SIG-M5 (cell line): ENCODE measurements around the gene C3orf20.
A peak's percentile ranks its signal among the peaks of the same experiment; 100 is the strongest.

ENCODE experiments used
- DNase-seq: peaks from one replicate; lab custom pipeline; 2025; lab: John Stamatoyannopoulos, UW

Gene C3orf20

DNA sequence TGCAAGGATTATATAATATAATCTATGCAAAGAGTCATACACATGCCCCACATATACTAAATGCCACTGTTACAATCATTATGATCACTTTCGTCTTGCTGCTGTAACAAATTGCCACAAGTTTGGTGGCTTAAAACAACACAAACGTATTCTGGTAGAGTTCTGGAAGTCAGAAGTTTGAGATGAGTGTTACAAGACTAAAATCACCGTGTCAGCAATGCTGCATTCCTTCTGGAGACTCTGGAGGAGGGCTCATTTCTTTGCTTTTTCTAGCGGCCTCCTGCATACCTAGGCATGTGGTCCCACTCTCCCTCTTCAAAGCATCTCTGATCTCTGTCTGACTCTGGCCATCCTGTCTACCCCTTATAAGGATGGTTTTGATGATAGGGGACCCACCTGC, 24.7 kb upstream of the C3orf20 start:
- no peak for DNase-seq

- DNase-seq: peak; percentile 99
These were observed 23.3 kb upstream of the C3orf20 start, which contains the start of gene CCDC174 for GRCh38 chr3:14651440-14652251. CCDC174 (plus strand) TSS chr3:14651762; CDS start chr3:14651837, 75 bp downstream.

DNA sequence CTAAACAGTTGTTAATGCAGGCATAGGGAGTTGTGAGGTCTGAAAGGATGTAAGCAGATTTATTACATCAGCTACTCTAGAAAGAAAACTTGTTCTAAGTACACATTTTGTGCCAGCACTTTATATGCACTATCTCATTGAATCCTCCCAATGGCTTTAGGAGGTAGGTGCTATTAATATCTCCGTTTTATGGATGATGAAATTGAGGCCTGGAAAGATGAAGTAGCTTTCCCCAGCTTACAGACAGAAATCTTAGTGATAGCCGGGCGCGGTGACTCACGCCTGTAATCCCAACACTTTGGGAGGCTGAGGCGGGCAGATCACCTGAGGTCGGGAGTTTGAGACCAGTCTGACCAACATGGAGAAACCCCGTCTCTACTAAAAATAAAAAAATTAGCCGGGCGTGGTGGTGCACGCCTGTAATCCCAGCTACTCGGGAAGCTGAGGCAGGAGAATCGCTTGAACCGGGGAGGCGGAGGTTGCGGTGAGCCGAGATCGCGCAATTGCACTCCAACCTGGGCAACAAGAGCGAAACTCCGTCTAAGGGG, 22.5 kb upstream of the C3orf20 start:
- DNase-seq: peak; percentile 39

- DNase-seq: no peak
These were observed 17.4 kb upstream of the C3orf20 start for GRCh38 chr3:14657579-14657978.

DNA sequence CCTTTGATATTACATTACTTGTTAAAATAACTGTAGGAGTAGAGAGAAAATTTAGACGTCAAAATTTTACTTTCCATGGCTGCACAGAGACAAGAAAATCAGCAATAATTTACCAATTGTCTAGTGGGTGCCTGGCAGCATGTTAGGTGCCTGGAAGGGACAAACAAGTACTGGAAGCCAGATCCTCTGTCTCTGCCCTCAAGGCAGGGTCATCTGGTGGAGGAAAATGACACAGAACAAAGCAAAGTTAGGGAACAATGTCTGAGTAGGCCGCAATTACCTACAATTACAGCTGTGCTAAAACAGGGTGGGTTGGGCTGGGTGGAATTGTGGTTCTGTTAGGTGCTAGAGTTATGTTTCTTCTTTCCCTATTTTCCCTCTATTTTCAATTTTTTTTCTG, 16.0 kb upstream of the C3orf20 start:
- DNase-seq: no peak

DNA sequence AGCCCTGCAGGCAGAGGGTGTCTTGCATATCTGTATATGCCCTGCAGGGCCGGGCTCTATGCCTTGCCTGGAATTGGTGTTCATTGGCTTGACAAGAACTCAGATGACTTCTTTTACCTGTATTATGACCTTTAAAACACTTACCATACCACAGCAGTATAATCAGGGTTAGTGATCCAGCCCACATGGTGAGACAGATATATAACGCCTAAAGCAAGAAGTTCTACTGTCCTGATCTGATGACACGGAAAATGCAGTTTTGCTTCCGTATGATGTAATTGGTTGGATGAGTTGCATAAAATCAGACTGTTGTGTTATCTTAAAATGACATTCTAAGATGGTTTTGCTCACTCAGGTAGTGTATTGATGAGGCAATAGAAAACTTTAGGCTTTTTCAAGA, 14.0 kb upstream of the C3orf20 start:
- DNase-seq: no peak

DNA sequence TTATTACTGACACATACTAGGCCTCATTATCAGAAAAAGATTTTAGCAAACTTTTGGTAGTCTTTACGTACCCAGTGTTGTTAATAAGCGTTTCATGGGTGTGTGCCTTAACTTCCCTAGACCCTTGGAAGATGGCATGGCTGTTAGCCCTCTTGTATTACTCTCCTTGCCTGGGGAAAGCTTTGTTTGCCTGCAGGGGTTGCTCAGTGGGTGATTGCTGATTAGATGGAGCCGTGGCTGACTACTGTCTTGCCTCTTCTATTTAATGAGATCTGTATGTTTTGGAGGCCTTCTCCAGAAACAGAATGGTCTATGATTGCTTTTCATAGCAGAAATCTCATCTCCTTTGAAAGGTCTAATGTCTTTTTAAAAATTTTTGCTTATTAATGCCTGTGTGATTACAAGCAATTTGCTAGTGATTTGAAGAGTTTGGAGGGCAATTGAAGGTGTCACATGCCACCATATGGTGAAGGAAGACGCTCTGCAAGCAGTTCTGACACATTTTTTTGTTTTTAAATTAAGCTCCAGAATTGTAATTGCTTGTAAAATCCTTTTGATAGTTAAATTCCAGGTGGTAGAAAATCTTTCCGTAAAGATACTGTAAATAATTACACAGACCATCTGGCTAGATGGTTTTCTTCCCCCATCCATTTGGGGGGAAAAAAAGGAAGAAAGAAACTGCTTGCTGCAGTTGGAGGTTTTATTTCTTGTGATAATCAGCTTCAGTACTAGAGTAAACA, 11.4 kb upstream of the C3orf20 start:
- DNase-seq: no peak

DNA sequence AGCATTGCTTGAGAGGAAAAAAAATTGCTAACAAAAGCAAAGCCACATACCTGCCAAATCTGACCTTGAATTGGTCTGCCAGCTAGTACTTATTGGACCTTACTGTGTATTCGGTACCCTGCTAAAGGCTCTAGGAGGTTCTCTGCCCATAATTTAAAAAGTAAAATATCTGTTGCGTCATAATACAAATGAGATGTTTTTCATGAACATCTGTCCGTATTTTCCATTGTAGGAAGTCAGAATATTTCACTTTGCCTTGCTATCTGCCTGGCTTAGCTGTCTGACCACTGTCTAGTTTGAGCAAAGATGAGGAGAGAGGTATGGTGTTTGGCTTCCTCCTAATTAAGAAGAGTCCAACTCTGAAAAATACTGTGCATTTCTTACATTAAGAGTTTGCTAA, 10.8 kb upstream of the C3orf20 start:
- no peak for DNase-seq

DNA sequence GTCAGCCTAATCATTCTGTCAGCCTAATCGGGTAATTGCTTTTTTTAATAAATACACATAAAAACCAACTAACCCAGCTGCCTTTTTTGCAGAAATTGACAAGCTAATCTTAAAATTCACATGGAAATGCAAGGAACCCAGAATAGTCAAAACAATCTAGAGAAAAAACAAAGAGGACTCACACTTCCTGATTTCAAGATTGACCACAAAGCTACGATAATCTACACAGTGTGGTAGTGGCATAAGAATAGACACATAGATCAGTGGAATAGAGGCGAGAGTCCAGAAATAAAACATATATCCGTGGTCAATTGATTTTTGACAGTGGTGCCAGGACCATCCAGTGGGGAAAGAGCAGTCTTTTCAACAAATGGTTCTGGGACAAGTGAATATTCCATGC, 2.4 kb upstream of the C3orf20 start:
- DNase-seq: no peak

- DNase-seq: no peak
These were observed 1.9 kb downstream of the C3orf20 start for GRCh38 chr3:14676881-14677280.

DNA sequence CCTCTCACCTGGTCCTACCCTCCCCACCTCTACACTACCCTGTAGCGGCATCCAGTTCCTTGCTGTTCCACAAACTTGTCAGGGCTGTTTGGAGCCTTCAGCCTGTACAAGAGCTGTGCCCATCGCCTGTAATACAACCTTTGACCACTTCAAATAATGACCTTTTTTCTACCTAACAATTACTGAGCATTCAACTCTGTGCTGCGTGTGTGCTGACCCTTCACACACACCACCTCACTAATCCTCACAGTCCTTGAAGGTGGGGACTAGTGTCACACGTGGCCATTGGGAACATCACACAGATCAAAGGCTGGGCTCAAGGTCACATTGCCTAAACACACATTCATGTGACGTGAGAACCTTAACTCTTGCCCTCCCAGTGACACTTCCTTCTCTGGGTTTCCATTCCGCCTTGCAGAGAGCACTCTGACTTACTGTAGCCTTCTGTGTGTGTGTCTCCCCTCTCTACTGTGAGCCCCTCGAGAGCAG, 3.1 kb downstream of the C3orf20 start:
- DNase-seq: no peak

- DNase-seq: no peak
These were observed 5.2 kb downstream of the C3orf20 start for GRCh38 chr3:14680115-14680514.

- no peak for DNase-seq
These were observed 5.8 kb downstream of the C3orf20 start for GRCh38 chr3:14680716-14681115.

DNA sequence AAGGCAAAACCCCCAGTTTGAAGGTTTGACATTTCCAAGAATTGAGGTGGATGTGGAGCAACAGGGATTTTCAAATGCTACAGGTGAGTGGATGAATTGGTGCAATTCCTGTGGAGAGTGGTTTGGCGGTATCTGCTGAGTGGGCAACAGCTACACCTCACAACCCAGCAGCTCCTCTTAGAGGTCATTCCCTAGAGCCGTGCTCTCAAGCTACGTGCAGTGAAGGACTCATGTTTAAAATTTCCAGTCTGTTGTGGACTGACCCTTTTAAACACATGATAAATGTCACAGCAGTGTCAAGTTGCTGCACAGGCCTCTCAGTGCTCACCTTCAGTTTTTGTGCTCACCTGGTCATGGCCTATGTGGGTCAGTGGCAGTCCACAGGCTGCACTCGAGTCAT, 9.5 kb downstream of the C3orf20 start:
- no peak for DNase-seq

DNA sequence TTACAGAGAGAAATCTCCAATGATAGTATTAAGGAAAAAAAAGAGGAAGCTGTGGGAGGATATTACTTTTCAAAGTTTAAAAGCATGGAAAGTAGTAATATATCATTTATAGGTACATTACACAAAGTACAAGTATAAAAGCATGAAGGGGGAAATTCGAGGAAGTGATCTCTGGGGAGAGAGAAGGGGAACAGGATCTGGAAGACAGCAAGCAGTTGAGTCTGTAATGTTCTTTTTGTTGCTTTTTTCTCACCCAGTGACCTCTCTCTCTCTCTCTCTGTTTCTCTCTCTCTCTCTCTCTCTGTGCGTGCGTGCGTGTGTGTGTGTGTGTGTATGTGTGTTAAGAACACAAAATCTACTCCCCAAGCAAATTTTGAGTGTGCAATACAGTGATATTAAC, 10.2 kb downstream of the C3orf20 start:
- DNase-seq: no peak

DNA sequence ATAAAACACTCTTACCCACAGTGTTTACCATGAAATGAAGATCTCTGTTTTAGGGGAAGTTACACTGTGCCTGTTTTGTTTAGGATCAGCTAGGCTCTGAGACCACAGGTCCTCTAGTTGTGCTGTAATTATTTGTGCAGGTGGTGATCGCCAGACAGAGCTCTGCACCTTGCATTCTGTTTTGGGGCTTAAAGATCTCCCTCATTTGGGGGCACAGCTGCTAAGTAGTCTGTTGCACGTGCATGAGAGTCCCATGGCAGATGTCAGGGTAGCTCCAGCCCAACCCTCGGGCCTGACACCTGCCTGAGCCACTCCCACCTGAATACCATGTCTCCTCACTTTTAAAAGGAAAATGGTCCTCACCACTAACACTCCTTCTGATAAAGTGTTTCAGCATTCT, 12.4 kb downstream of the C3orf20 start:
- no peak for DNase-seq

DNA sequence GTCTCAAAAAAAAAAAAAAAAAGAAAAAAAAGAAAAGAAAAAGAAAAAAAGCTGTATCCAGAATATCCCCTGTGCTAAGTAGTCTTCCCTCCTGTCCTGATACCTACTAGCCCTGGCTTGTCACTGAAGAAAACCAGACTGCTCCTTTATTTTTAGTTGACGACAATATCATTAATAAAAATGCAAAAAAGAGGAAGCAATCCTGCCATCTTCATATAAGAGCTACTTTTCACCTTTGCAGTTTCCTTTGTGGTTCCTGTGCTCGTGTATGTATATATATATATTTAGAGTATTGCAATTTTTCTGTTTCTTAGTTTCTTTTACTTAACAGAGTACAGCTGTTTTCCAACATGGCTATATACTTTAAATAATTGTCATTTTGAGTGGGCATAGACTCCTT, 13.6 kb downstream of the C3orf20 start:
- DNase-seq: no peak

- no peak for DNase-seq
These were observed 14.5 kb downstream of the C3orf20 start for GRCh38 chr3:14689247-14689980.

GRCh38 chr3:14691239-14691638, 16.3 kb downstream of the C3orf20 start:
- peak; percentile 17 for DNase-seq

DNA sequence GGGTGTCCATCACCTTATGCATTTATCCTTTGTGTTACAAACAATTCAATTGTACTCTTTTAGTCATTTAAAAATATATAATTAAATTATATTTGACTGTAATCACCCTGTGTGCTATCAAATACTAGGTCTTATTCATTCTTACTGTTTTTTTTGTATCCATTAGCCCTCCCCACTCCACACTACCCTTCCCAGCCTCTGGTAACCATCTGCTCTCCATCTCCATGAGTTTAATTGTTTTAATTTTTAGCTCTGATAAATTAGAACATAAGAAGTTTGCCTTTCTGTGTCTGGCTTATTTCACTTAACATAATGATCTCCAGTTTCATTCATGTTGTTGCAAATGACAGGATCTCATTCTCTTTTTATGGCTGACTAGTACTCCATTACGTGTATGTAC, 16.8 kb downstream of the C3orf20 start:
- no peak for DNase-seq

DNA sequence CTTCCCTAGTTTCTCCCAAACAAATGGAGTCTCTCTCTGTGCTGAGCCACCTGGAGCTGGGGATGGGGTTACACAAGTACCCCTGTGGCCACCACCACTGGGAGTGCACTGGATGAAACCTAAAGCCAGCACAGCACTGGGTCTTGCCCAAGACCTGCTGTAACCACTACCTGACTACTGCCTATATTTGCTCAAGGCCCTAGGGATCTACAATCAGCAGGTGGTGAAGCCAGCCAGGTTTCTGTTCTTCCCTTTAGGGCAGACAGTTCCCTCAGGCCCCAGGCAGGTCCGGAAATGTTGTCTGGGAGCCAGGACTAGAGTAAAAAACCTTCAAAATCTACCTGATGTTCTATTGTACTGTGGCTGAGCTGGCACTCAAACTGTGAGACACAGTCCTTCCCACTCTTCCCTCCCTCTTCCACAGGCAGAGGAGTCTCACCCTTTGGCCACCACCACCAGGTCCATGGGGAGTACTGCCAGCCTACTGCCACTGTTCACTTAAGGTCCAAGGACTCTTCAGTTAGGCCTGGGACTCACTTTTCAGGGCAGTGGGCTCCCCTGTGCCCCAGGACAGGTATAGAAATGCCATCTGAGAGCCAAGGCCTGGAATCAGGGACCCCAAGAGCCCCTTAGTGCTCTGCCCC, 23.8 kb downstream of the C3orf20 start:
- DNase-seq: no peak

- no peak for DNase-seq
These were observed 24.7 kb downstream of the C3orf20 start for GRCh38 chr3:14699643-14700042.
